ENCODE data around the gene MRGPRX2. TPM values are rescaled to one million over a fixed set of nuclear protein-coding genes. Genes with fewer than 3 reads are reported as not detected.
A peak's percentile ranks its signal among the peaks of the same experiment; 100 is the strongest.

MRGPRX2 gene
- polyA plus RNA-seq (2012; ENCODE audit: missing spikeins) = not detected

- no peak for TF ChIP-seq TAF1 (IDR thresholded peaks at IDR 0.05; ENCODE audit: borderline replicate concordance, low read depth, low read length)
- no peak for TF ChIP-seq POLR2AphosphoS5 (IDR thresholded peaks at IDR 0.05; ENCODE audit: low read depth, low read length)
- TF ChIP-seq POLR2A (IDR thresholded peaks at IDR 0.05; ENCODE audit: low read depth, low read length) = no peak
- FAIRE-seq = no peak
- no peak for DNase-seq (ENCODE audit: insufficient read length)
Measured at GRCh38 chr11:19060629-19061028, at the start of gene MRGPRX2. Gene MRGPRX2 (minus strand): TSS chr11:19060717. CDS start chr11:19056402, 4,315 bp downstream.

- TF ChIP-seq POLR2A (IDR thresholded peaks at IDR 0.05; ENCODE audit: low read depth, low read length) = no peak
- FAIRE-seq (no peak), DNase-seq (ENCODE audit: insufficient read length) (no peak)
Measured at GRCh38 chr11:19110295-19110694, 49.8 kb upstream of the MRGPRX2 start.

GRCh38 chr11:19107125-19107524 is 46.6 kb upstream of the MRGPRX2 start:
- no peak for DNase-seq (ENCODE audit: insufficient read length)

GRCh38 chr11:19105011-19105410 is 44.5 kb upstream of the MRGPRX2 start:
- no peak for DNase-seq (ENCODE audit: insufficient read length)
- TF ChIP-seq POLR2AphosphoS5 (IDR thresholded peaks at IDR 0.05; ENCODE audit: low read depth, low read length) (no peak), POLR2A (IDR thresholded peaks at IDR 0.05; ENCODE audit: low read depth, low read length) (no peak), TAF1 (IDR thresholded peaks at IDR 0.05; ENCODE audit: borderline replicate concordance, low read depth, low read length) (no peak)
- FAIRE-seq = no peak

More at GRCh38 chr11:19107125-19107524, 46.6 kb upstream of the MRGPRX2 start:
- TF ChIP-seq POLR2A (IDR thresholded peaks at IDR 0.05; ENCODE audit: low read depth, low read length) (no peak), TAF1 (IDR thresholded peaks at IDR 0.05; ENCODE audit: borderline replicate concordance, low read depth, low read length) (no peak), POLR2AphosphoS5 (IDR thresholded peaks at IDR 0.05; ENCODE audit: low read depth, low read length) (no peak)
- FAIRE-seq = no peak

GRCh38 chr11:19102521-19102900 is 42.0 kb upstream of the MRGPRX2 start:
- FAIRE-seq (no peak), DNase-seq (ENCODE audit: insufficient read length) (no peak)
- TF ChIP-seq POLR2A (IDR thresholded peaks at IDR 0.05; ENCODE audit: low read depth, low read length) (no peak), POLR2AphosphoS5 (IDR thresholded peaks at IDR 0.05; ENCODE audit: low read depth, low read length) (no peak), TAF1 (IDR thresholded peaks at IDR 0.05; ENCODE audit: borderline replicate concordance, low read depth, low read length) (no peak)

GRCh38 chr11:19101796-19102520 is 41.4 kb upstream of the MRGPRX2 start:
- FAIRE-seq (no peak), DNase-seq (ENCODE audit: insufficient read length) (no peak)
- TF ChIP-seq POLR2AphosphoS5 (IDR thresholded peaks at IDR 0.05; ENCODE audit: low read depth, low read length) = no peak
- no peak for TF ChIP-seq POLR2A (IDR thresholded peaks at IDR 0.05; ENCODE audit: low read depth, low read length)
- TF ChIP-seq TAF1 (IDR thresholded peaks at IDR 0.05; ENCODE audit: borderline replicate concordance, low read depth, low read length) = no peak

- FAIRE-seq = no peak
- no peak for TF ChIP-seq POLR2A (IDR thresholded peaks at IDR 0.05; ENCODE audit: low read depth, low read length)
- no peak for TF ChIP-seq TAF1 (IDR thresholded peaks at IDR 0.05; ENCODE audit: borderline replicate concordance, low read depth, low read length)
- TF ChIP-seq POLR2AphosphoS5 (IDR thresholded peaks at IDR 0.05; ENCODE audit: low read depth, low read length) = no peak
- DNase-seq (ENCODE audit: insufficient read length) = no peak
Measured at GRCh38 chr11:19100885-19101284, 40.4 kb upstream of the MRGPRX2 start.

GRCh38 chr11:19099093-19099492 is 38.6 kb upstream of the MRGPRX2 start:
- no peak for TF ChIP-seq POLR2AphosphoS5 (IDR thresholded peaks at IDR 0.05; ENCODE audit: low read depth, low read length)
- no peak for TF ChIP-seq POLR2A (IDR thresholded peaks at IDR 0.05; ENCODE audit: low read depth, low read length)
- no peak for TF ChIP-seq TAF1 (IDR thresholded peaks at IDR 0.05; ENCODE audit: borderline replicate concordance, low read depth, low read length)
- DNase-seq (ENCODE audit: insufficient read length) = no peak
- FAIRE-seq = no peak

GRCh38 chr11:19094859-19095258 is 34.3 kb upstream of the MRGPRX2 start:
- TF ChIP-seq POLR2AphosphoS5 (IDR thresholded peaks at IDR 0.05; ENCODE audit: low read depth, low read length) (no peak), TAF1 (IDR thresholded peaks at IDR 0.05; ENCODE audit: borderline replicate concordance, low read depth, low read length) (no peak)
- DNase-seq (ENCODE audit: insufficient read length) (no peak), FAIRE-seq (no peak)

- FAIRE-seq (peak; percentile 54), DNase-seq (ENCODE audit: insufficient read length) (no peak)
- TF ChIP-seq POLR2A (IDR thresholded peaks at IDR 0.05; ENCODE audit: low read depth, low read length) (no peak), TAF1 (IDR thresholded peaks at IDR 0.05; ENCODE audit: borderline replicate concordance, low read depth, low read length) (no peak), POLR2AphosphoS5 (IDR thresholded peaks at IDR 0.05; ENCODE audit: low read depth, low read length) (no peak)
Measured at GRCh38 chr11:19093976-19094375, 33.5 kb upstream of the MRGPRX2 start.

- TF ChIP-seq POLR2AphosphoS5 (IDR thresholded peaks at IDR 0.05; ENCODE audit: low read depth, low read length) (no peak), TAF1 (IDR thresholded peaks at IDR 0.05; ENCODE audit: borderline replicate concordance, low read depth, low read length) (no peak), POLR2A (IDR thresholded peaks at IDR 0.05; ENCODE audit: low read depth, low read length) (no peak)
- DNase-seq (ENCODE audit: insufficient read length) (no peak), FAIRE-seq (no peak)
Measured at GRCh38 chr11:19092850-19093249, 32.3 kb upstream of the MRGPRX2 start.

- DNase-seq (ENCODE audit: insufficient read length) (no peak), FAIRE-seq (no peak)
- TF ChIP-seq POLR2AphosphoS5 (IDR thresholded peaks at IDR 0.05; ENCODE audit: low read depth, low read length) (no peak), POLR2A (IDR thresholded peaks at IDR 0.05; ENCODE audit: low read depth, low read length) (no peak), TAF1 (IDR thresholded peaks at IDR 0.05; ENCODE audit: borderline replicate concordance, low read depth, low read length) (no peak)
Measured at GRCh38 chr11:19092342-19092741, 31.8 kb upstream of the MRGPRX2 start.
